Esophagus muscularis mucosa (tissue), 4 donors: ENCODE results near the gene SND1. TPM values are rescaled to one million over a fixed set of nuclear protein-coding genes. Genes with fewer than 3 reads are reported as not detected.
A peak's percentile ranks its signal among the peaks of the same experiment; 100 is the strongest.

Source experiments
- DNase-seq: peaks from one replicate; pipeline ENCODE4 v3.0.0-alpha.2; 2017; ENCODE audit errors: extremely low spot score
- H3K27ac ChIP-seq, 4 donors: fragments of 200-600 bp; sonication (generic); replicated peaks in 1 of 4; 1 replicate in 3 of 4; 2 replicates in 1 of 4; pipeline ENCODE4 v1.5.1; 2016 to 2019; ENCODE audit warnings: mild to moderate bottlenecking in 1 of 4
- H3K27me3 ChIP-seq, 4 donors: fragments of 200-600 bp; sonication (generic); one replicate each; pipeline versions ENCODE4 v1.5.1 to v1.6.0; 2016 to 2019
- H3K36me3 ChIP-seq, 4 donors: fragments of 200-600 bp; sonication (generic); one replicate each; pipeline ENCODE4 v1.5.1; 2016 to 2019
- H3K4me1 ChIP-seq, 4 donors: fragments of 200-600 bp; sonication (generic); one replicate each; pipeline ENCODE4 v1.5.1; 2016 to 2019
- H3K4me3 ChIP-seq, 4 donors: fragments of 200-600 bp; sonication (generic); 1 replicate in 2 of 4; 2 replicates in 2 of 4; pipeline ENCODE4 v1.5.1; 2016 to 2019; ENCODE audit warnings: mild to moderate bottlenecking in 4 of 4, moderate library complexity in 1 of 4
- H3K9me3 ChIP-seq, 4 donors: fragments of 200-600 bp; sonication (generic); 1 replicate in 3 of 4; 2 replicates in 1 of 4; pipeline ENCODE4 v1.5.1; 2016 to 2019
- CTCF ChIP-seq, 3 experiments: fragments of 200-600 bp in 2 of 3; fragments of 450-650 bp in 1 of 3; sonication (generic) in 2 of 3; IDR thresholded peaks; one replicate each; pipeline ENCODE4 v1.5.1; 2017 to 2019; ENCODE audit warnings: antibody characterized with exemption in 3 of 3, mild to moderate bottlenecking in 2 of 3, moderate library complexity in 1 of 3
- EP300 ChIP-seq: sonication (generic); formaldehyde crosslinking; IDR thresholded peaks from one replicate; pipeline ENCODE4 v1.6.1; 2017; ENCODE audit warnings: antibody characterized with exemption
- POLR2A ChIP-seq: fragments of 450-650 bp; IDR thresholded peaks from one replicate; pipeline ENCODE4 v1.6.1; 2017; ENCODE audit warnings: antibody characterized with exemption, moderate library complexity, mild to moderate bottlenecking, low read depth
- POLR2AphosphoS5 ChIP-seq, 2 donors: sonication (generic); formaldehyde crosslinking; IDR thresholded peaks; one replicate each; pipeline ENCODE4 v1.6.1; 2017; ENCODE audit warnings: antibody characterized with exemption in 2 of 2
- WGBS: methylation state at CpG from one replicate; pipeline ENCODE4 v1.1.5; 2018; 5-methylcytosine and 5-hydroxymethylcytosine counted together
- intact Hi-C: fragments of 100-400 bp; cut with DNase I; formaldehyde crosslinking; loops from one replicate; pipeline ENCODE4 v1.15.1; 2023
- total RNA-seq, 4 donors: library from RNA; depleted of rRNA; stranded (reverse); fragments of >200 nt; gene quantifications; one replicate each; pipeline versions ENCODE4 v1.1.0 to v1.2.1, GENCODE V29; 2016

SND1 gene
- total RNA-seq, 4 donors from 2014 or later = 71.4 to 91.2 (median 81.3) TPM

- H3K27me3 ChIP-seq = no peaks in the 10 kb centered on the region
- H3K4me3 ChIP-seq = no peak overlapping the region
- peaks cover 2 to 11% (median 10%) of the 10 kb centered on the region in 4 donors for H3K4me1 ChIP-seq
- no peak overlapping the region for H3K27ac ChIP-seq
- no peak for TF ChIP-seq CTCF (IDR thresholded peaks at IDR 0.05)
- TF ChIP-seq EP300 = no peak
- TF ChIP-seq POLR2A = no peak
- no peak for TF ChIP-seq POLR2AphosphoS5 (IDR thresholded peaks at IDR 0.05)
- DNase-seq = no peak
- H3K36me3 ChIP-seq = no peaks in the 10 kb centered on the region
- H3K9me3 ChIP-seq = no peaks in the 10 kb centered on the region
- WGBS = 96% methylated on average over 8 of the region's 8 CpGs
- intact Hi-C loops = no loop called here
These were observed 4.4 kb upstream of the SND1 start for GRCh38 chr7:127647636-127648035.

- DNase-seq = no peak
- Histone ChIP-seq H3K4me3 (no peak overlapping the region), H3K36me3 (no peaks in the 10 kb centered on the region), H3K9me3 (no peaks in the 10 kb centered on the region), H3K27me3 (no peaks in the 10 kb centered on the region), H3K4me1 (peaks cover 15 to 25% (median 24%) of the 10 kb centered on the region in 4 donors), H3K27ac (no peak overlapping the region)
- intact Hi-C loops = no loop called here
- TF ChIP-seq POLR2A (no peak), POLR2AphosphoS5 (IDR thresholded peaks at IDR 0.05) (no peak), CTCF (IDR thresholded peaks at IDR 0.05) (no peak), EP300 (no peak)
- 78% methylated on average over 2 of the region's 2 CpGs for WGBS
These were observed 3.0 kb upstream of the SND1 start for GRCh38 chr7:127648986-127649385.

- Histone ChIP-seq H3K4me1 (peaks cover 24 to 44% (median 37%) of the 10 kb centered on the region in 4 donors), H3K4me3 (peak overlapping the region; percentile 80 to 97 (median 91)), H3K9me3 (no peaks in the 10 kb centered on the region), H3K27me3 (no peaks in the 10 kb centered on the region), H3K27ac (peak overlapping the region; percentile 85 to 93 (median 90)), H3K36me3 (no peaks in the 10 kb centered on the region)
- WGBS = 54% methylated on average over 27 of the region's 29 CpGs
- intact Hi-C loops = no loop called here
- DNase-seq = no peak
- TF ChIP-seq CTCF (IDR thresholded peaks at IDR 0.05) = no peak
- no peak for TF ChIP-seq POLR2AphosphoS5 (IDR thresholded peaks at IDR 0.05)
- no peak for TF ChIP-seq EP300
- no peak for TF ChIP-seq POLR2A
These were observed 993 bp upstream of the SND1 start for GRCh38 chr7:127650847-127651555.

GRCh38 chr7:127652333-127653248 is 597 bp downstream of the SND1 start:
- H3K27me3 ChIP-seq = no peaks in the 10 kb centered on the region
- H3K4me3 ChIP-seq = peak overlapping the region; percentile 80 to 97 (median 91)
- H3K27ac ChIP-seq = peak overlapping the region; percentile 85 to 93 (median 90)
- TF ChIP-seq CTCF (IDR thresholded peaks at IDR 0.05) = no peak
- TF ChIP-seq POLR2A = no peak
- TF ChIP-seq POLR2AphosphoS5 (IDR thresholded peaks at IDR 0.05) = no peak
- no peak for TF ChIP-seq EP300
- peaks cover 24 to 44% (median 37%) of the 10 kb centered on the region in 4 donors for H3K4me1 ChIP-seq
- WGBS = 5% methylated on average over 19 of the region's 38 CpGs
- no peaks in the 10 kb centered on the region for H3K36me3 ChIP-seq
- no peaks in the 10 kb centered on the region for H3K9me3 ChIP-seq
- intact Hi-C loops = loop anchor here (2.0 kb wide), 1 partner anchor 68 kb away; the partner anchor contains the start of gene GCC1
- no peak for DNase-seq
